NCI-H1417 (cell line): Measurements from ENCODE around the gene RAD51B.
A peak's percentile ranks its signal among the peaks of the same experiment; 100 is the strongest.

Experiments used
- DNase-seq, 3 experiments: peaks; one replicate each; lab custom pipeline; 2025; lab: John Stamatoyannopoulos, UW

The RAD51B gene

GRCh38 chr14:68611599-68611998, 792.0 kb downstream of the RAD51B start:
- no peak for DNase-seq

- DNase-seq: no peak
These were observed 792.5 kb downstream of the RAD51B start for GRCh38 chr14:68612049-68612448.

- peak in 2 of 3 experiments; percentile 26 to 37 for DNase-seq
These were observed 796.8 kb downstream of the RAD51B start for GRCh38 chr14:68616221-68616902.

GRCh38 chr14:68619790-68620574, 800.4 kb downstream of the RAD51B start:
- no peak for DNase-seq

GRCh38 chr14:68621400-68622365, 802.1 kb downstream of the RAD51B start:
- DNase-seq: no peak

- DNase-seq: no peak
These were observed 803.3 kb downstream of the RAD51B start for GRCh38 chr14:68622856-68623255.

GRCh38 chr14:68623307-68623706, 803.7 kb downstream of the RAD51B start:
- no peak for DNase-seq

- DNase-seq: no peak
These were observed 804.2 kb downstream of the RAD51B start for GRCh38 chr14:68623826-68624225.

- no peak for DNase-seq
These were observed 805.1 kb downstream of the RAD51B start for GRCh38 chr14:68624541-68625220.

GRCh38 chr14:68625366-68626090, 805.9 kb downstream of the RAD51B start:
- DNase-seq: no peak

GRCh38 chr14:68626386-68626785, 806.8 kb downstream of the RAD51B start:
- DNase-seq: no peak

GRCh38 chr14:68627050-68627867, 807.7 kb downstream of the RAD51B start:
- DNase-seq: peak in 1 of 3 experiments; percentile 32

- peak in 1 of 3 experiments; percentile 12 for DNase-seq
These were observed 808.5 kb downstream of the RAD51B start for GRCh38 chr14:68627868-68628604.

- no peak for DNase-seq
These were observed 809.2 kb downstream of the RAD51B start for GRCh38 chr14:68628605-68629310.

- DNase-seq: no peak
These were observed 810.5 kb downstream of the RAD51B start for GRCh38 chr14:68630081-68630571.

- no peak for DNase-seq
These were observed 811.2 kb downstream of the RAD51B start for GRCh38 chr14:68630611-68631393.

- DNase-seq: no peak
These were observed 811.9 kb downstream of the RAD51B start for GRCh38 chr14:68631394-68632053.
